B cell (primary cell): Measurements from ENCODE around the gene TMEM263. TPM values are rescaled to one million over a fixed set of nuclear protein-coding genes. Genes with fewer than 3 reads are reported as not detected.

Experiments used
- ATAC-seq: fragments of 200-7000 bp; cut with Tn5 transposase; one replicate; pipeline ENCODE4 v1.10.0; 2021; ENCODE audit warnings: low read depth, mild to moderate bottlenecking, moderate number of reproducible peaks, moderate library complexity
- CTCF ChIA-PET: fragments of 350-600 bp; sonication (Branson Sonifier 250); formaldehyde crosslinking; loops from one replicate; lab custom pipeline; 2021; ENCODE audit warnings: antibody characterized with exemption, inconsistent platforms; lab: Charles Lee
- POLR2A ChIA-PET: fragments of 350-600 bp; sonication (Branson Sonifier 250); formaldehyde crosslinking; loops from one replicate; lab custom pipeline; 2021; ENCODE audit warnings: antibody characterized with exemption; lab: Charles Lee
- DNase-seq: peaks from one replicate; pipeline ENCODE4 v3.0.0; 2013
- H2AFZ ChIP-seq: 2 replicates; pipeline ENCODE4 v1.6.1; 2012; ENCODE audit warnings: mild to moderate bottlenecking, low read depth, low read length; ENCODE audit not compliant: insufficient read depth, poor library complexity, severe bottlenecking
- H3K27ac ChIP-seq, 2 donors: 1 replicate in 1 of 2; 2 replicates in 1 of 2; pipeline ENCODE4 v1.5.1; 2012 to 2013; ENCODE audit warnings: low read length in 2 of 2, mild to moderate bottlenecking in 2 of 2, moderate library complexity in 1 of 2
- H3K27me3 ChIP-seq, 4 experiments: fragments of 200-600 bp in 1 of 4; sonication (generic) in 1 of 4; replicated peaks in 1 of 4; 1 replicate in 2 of 4; 2 replicates in 2 of 4; pipeline versions ENCODE4 v1.6.1 to v1.7.0; 2013 to 2016; ENCODE audit warnings: low read length in 3 of 4, mild to moderate bottlenecking in 2 of 4, mixed read lengths in 1 of 4, moderate library complexity in 1 of 4; ENCODE audit not compliant: insufficient read depth in 4 of 4, control insufficient read depth in 3 of 4; ENCODE audit errors: control extremely low read depth in 1 of 4
- H3K36me3 ChIP-seq, 2 experiments: replicated peaks in 1 of 2; 1 replicate in 1 of 2; 2 replicates in 1 of 2; pipeline versions ENCODE4 v1.6.1 to v1.7.1; 2013; ENCODE audit warnings: low read length in 1 of 2; ENCODE audit not compliant: insufficient read depth in 2 of 2, control insufficient read depth in 1 of 2; ENCODE audit errors: control extremely low read depth in 1 of 2, extremely low read depth in 1 of 2
- H3K4me1 ChIP-seq, 2 donors: fragments of 200-600 bp in 1 of 2; sonication (generic) in 1 of 2; 1 replicate in 1 of 2; 2 replicates in 1 of 2; pipeline versions ENCODE4 v1.5.1 to v1.6.1; 2013 to 2017; ENCODE audit warnings: low read length in 2 of 2; ENCODE audit not compliant: control insufficient read depth in 2 of 2, insufficient read depth in 2 of 2
- H3K4me2 ChIP-seq: replicated peaks from 2 replicates; pipeline ENCODE3; 2012; ENCODE audit warnings: mild to moderate bottlenecking, low read depth, low read length; ENCODE audit not compliant: poor library complexity, severe bottlenecking
- H3K4me3 ChIP-seq, 5 experiments: fragments of 200-600 bp in 1 of 5; sonication (generic) in 1 of 5; 1 replicate in 3 of 5; 2 replicates in 2 of 5; pipeline versions ENCODE4 v1.5.1 to v1.7.0; 2011 to 2016; ENCODE audit warnings: low read length in 4 of 5, mild to moderate bottlenecking in 4 of 5, low read depth in 2 of 5, control low read depth in 1 of 5, moderate library complexity in 1 of 5; ENCODE audit not compliant: insufficient read depth in 1 of 5; ENCODE audit errors: control extremely low read depth in 1 of 5, extremely low read depth in 1 of 5
- H3K79me2 ChIP-seq: fragments of 200-600 bp; sonication (generic); one replicate; pipeline ENCODE4 v1.6.0; 2016; ENCODE audit warnings: low read length; ENCODE audit not compliant: control insufficient read depth, insufficient read depth
- H3K9ac ChIP-seq: fragments of 200-600 bp; sonication (generic); 2 replicates; pipeline ENCODE4 v1.6.1; 2017; ENCODE audit warnings: mild to moderate bottlenecking, low read length, moderate library complexity
- H3K9me3 ChIP-seq, 3 donors: one replicate each; pipeline versions ENCODE4 v1.6.1 to v1.7.1; 2013; ENCODE audit warnings: low read length in 2 of 3; ENCODE audit not compliant: control insufficient read depth in 2 of 3, insufficient read depth in 1 of 3; ENCODE audit errors: control extremely low read depth in 1 of 3
- H4K20me1 ChIP-seq: 2 replicates; pipeline ENCODE4 v1.6.0; 2012; ENCODE audit warnings: mild to moderate bottlenecking, low read length; ENCODE audit not compliant: insufficient read depth, control insufficient read depth, poor library complexity, severe bottlenecking
- H3K27ac Mint-ChIP-seq: one replicate; pipeline ENCODE4 v1.8.0; 2021; ENCODE audit warnings: mixed read lengths
- H3K27me3 Mint-ChIP-seq: one replicate; pipeline ENCODE4 v1.8.0; 2021; ENCODE audit warnings: mixed read lengths
- H3K4me1 Mint-ChIP-seq: one replicate; pipeline ENCODE4 v1.8.0; 2021; ENCODE audit warnings: mixed read lengths
- H3K4me3 Mint-ChIP-seq: one replicate; pipeline ENCODE4 v1.8.0; 2021; ENCODE audit warnings: mixed read lengths
- H3K9me3 Mint-ChIP-seq: one replicate; pipeline ENCODE4 v1.8.0; 2022; ENCODE audit warnings: mixed read lengths; ENCODE audit not compliant: insufficient read depth
- CTCF ChIP-seq: fragments of 200-600 bp; IDR thresholded peaks from one replicate; pipeline ENCODE4 v1.8.0; 2022; ENCODE audit warnings: antibody characterized with exemption, mild to moderate bottlenecking
- EZH2 ChIP-seq: IDR thresholded peaks from 2 replicates; pipeline ENCODE4 v1.6.1; 2012; ENCODE audit warnings: borderline replicate concordance, low read depth, mild to moderate bottlenecking, moderate library complexity, low read length; ENCODE audit not compliant: insufficient read depth, poor library complexity, severe bottlenecking
- WGBS: methylation state at CpG from one replicate; pipeline ENCODE4 v1.1.5; 2013; ENCODE audit warnings: missing lambda C conversion rate; ENCODE audit not compliant: insufficient coverage; 5-methylcytosine and 5-hydroxymethylcytosine counted together
- intact Hi-C: fragments of 100-400 bp; cut with micrococcal nuclease; formaldehyde crosslinking; loops from one replicate; pipeline ENCODE4 v1.10.0; 2022
- polyA plus RNA-seq: library from polyadenylated mRNA; depleted of rRNA; stranded (reverse); fragments of >200 nt; gene quantifications from 2 replicates; pipeline ENCODE4 v1.2.3, GENCODE V29; 2012
- total RNA-seq, 2 donors: library from RNA; stranded (reverse); fragments of 120-200 nt in 1 of 2; gene quantifications; 1 replicate in 1 of 2; 2 replicates in 1 of 2; pipeline versions ENCODE4 v1.2.3 to v1.2.4, GENCODE V29; 2013 to 2022

Gene TMEM263
- total and polyA plus RNA-seq, 2 donors (not counting 1 experiment from before 2014, with no cell fraction given) = 4.8 to 23.5 TPM

GRCh38 chr12:106907411-106907810, 48.3 kb upstream of the TMEM263 start:
- Mint-ChIP-seq H3K27me3 (peaks cover 78% of the 10 kb centered on the region), H3K9me3 (no peaks in the 10 kb centered on the region), H3K27ac (no peak overlapping the region), H3K4me1 (peaks cover 14% of the 10 kb centered on the region), H3K4me3 (no peak overlapping the region)
- Histone ChIP-seq H3K4me2 (no peak overlapping the region), H3K36me3 (no peaks in the 10 kb centered on the region), H3K4me3 (no peak overlapping the region), H3K4me1 (peaks cover 15 to 43% of the 10 kb centered on the region in 2 donors), H3K79me2 (no peaks in the 10 kb centered on the region), H2AFZ (no peak overlapping the region), H3K27me3 (peaks cover 8 to 91% (median 73%) of the 10 kb centered on the region in 4 experiments), H3K9me3 (peaks cover 2 to 38% (median 4%) of the 10 kb centered on the region in 3 donors), H4K20me1 (peaks cover 8% of the 10 kb centered on the region), H3K9ac (no peak overlapping the region), H3K27ac (no peak overlapping the region)
- ChIA-PET CTCF (interaction anchor here (0.7 kb wide), 1 partner anchor 13 kb away, joined by 7 read pairs; no protein-coding TSS in a partner anchor), POLR2A (no interaction called here)
- DNase-seq = no peak
- WGBS = 31% methylated on average over 4 of the region's 5 CpGs
- intact Hi-C loops = no loop called here
- ATAC-seq = no peak
- no peak for TF ChIP-seq EZH2
- peak; percentile 45 for TF ChIP-seq CTCF

- Mint-ChIP-seq H3K9me3 (no peaks in the 10 kb centered on the region), H3K4me1 (peaks cover 14% of the 10 kb centered on the region), H3K27me3 (peaks cover 78% of the 10 kb centered on the region), H3K4me3 (no peak overlapping the region), H3K27ac (no peak overlapping the region)
- H3K4me3 ChIP-seq = no peak overlapping the region
- intact Hi-C loops = no loop called here
- ATAC-seq (no peak), DNase-seq (no peak)
- TF ChIP-seq EZH2 (no peak), CTCF (no peak)
- no peak overlapping the region for H3K27ac ChIP-seq
- H3K4me1 ChIP-seq = peaks cover 15 to 41% of the 10 kb centered on the region in 2 donors
- no peaks in the 10 kb centered on the region for H3K79me2 ChIP-seq
- ChIA-PET CTCF (interaction anchor here (0.7 kb wide), 1 partner anchor 13 kb away, joined by 7 read pairs; no protein-coding TSS in a partner anchor), POLR2A (no interaction called here)
- H2AFZ ChIP-seq = no peak overlapping the region
- H3K9ac ChIP-seq = no peak overlapping the region
- peaks cover 8% of the 10 kb centered on the region for H4K20me1 ChIP-seq
- no peaks in the 10 kb centered on the region for H3K36me3 ChIP-seq
- H3K4me2 ChIP-seq = no peak overlapping the region
- peaks cover 6 to 91% (median 73%) of the 10 kb centered on the region in 4 experiments for H3K27me3 ChIP-seq
- H3K9me3 ChIP-seq = peaks cover 2 to 37% (median 4%) of the 10 kb centered on the region in 3 donors
- 63% methylated on average over 4 of the region's 4 CpGs for WGBS
Observed at GRCh38 chr12:106907846-106908245, 47.9 kb upstream of the TMEM263 start.
